HFFc6 (cell line): Measurements from ENCODE around the gene OPRL1. TPM values are rescaled to one million over a fixed set of nuclear protein-coding genes. Genes with fewer than 3 reads are reported as not detected.

Experiments
- DNase-seq: peaks from one replicate; pipeline ENCODE4 v3.0.0-alpha.2; 2018
- H3K27ac Mint-ChIP-seq: 2 replicates; pipeline ENCODE4 v1.8.0; 2020; ENCODE audit warnings: mild to moderate bottlenecking, mixed read lengths
- H3K27me3 Mint-ChIP-seq: 2 replicates; pipeline ENCODE4 v1.8.0; 2021; ENCODE audit warnings: mild to moderate bottlenecking, moderate library complexity, mixed read lengths; ENCODE audit not compliant: insufficient read depth
- H3K36me3 Mint-ChIP-seq: 2 replicates; pipeline ENCODE4 v1.8.0; 2021; ENCODE audit warnings: low read depth, mixed read lengths
- H3K4me1 Mint-ChIP-seq: 2 replicates; pipeline ENCODE4 v1.8.0; 2020; ENCODE audit warnings: low read depth, mixed read lengths
- H3K4me3 Mint-ChIP-seq: 2 replicates; pipeline ENCODE4 v1.8.0; 2020; ENCODE audit warnings: mild to moderate bottlenecking, moderate library complexity, mixed read lengths
- H3K9me3 Mint-ChIP-seq: 2 replicates; pipeline ENCODE4 v1.8.0; 2020; ENCODE audit warnings: mild to moderate bottlenecking, mixed read lengths
- total RNA-seq, 6 experiments: library from RNA; stranded (reverse); fragmentation: NEBNext Ultra II Directional; extraction: Animal tissue kit (Norgen Biotek cat#: 25700); gene quantifications; 2 replicates in 1 of 6; 3 replicates in 5 of 6; pipeline ENCODE4 v1.2.3, GENCODE V29; 2021
- TF ChIP-seq, protein P1 (sequence below): fragments of 200-600 bp; sonication (generic); IDR thresholded peaks from 2 replicates; pipeline ENCODE4 v1.5.0; 2021; ENCODE audit warnings: antibody characterized with exemption, mild to moderate bottlenecking

Gene OPRL1
- total RNA-seq, 6 experiments from 2014 or later, result 0.27 to 1.00 (median 0.41) TPM

DNA sequence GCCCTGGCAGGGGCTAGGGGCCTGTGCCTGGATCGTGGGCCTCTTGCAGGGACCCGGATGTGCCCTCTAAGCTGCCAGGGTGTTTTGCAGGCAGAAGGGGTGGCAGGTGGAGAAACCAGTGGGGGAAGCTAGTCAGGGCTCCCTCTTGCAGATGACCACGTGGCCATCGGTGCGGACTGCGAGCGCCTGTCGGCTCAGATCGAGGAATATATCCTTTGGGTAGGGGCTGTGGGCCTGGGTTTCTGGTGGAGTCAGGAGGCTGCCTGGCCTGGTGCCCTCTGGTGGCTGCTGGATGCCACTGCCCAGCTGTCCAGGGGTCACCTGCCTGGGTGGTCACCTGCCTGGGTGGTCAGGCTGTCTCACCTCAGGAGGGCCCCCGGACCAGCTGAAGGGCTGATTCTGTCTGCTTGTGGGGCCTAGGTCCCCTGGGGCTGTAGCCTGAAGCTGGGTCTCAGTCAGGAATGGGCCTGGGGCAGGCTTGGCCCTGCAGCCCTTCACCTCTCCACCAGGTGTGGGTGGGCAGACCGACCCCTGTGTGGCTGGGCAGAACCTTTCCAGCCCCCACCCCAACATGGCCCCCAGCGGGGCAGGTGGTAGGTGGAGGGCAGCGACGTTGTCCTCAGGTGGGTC is 10.2 kb upstream of the OPRL1 start:
- H3K4me3 Mint-ChIP-seq, result no peak overlapping the region
- no peaks in the 10 kb centered on the region; the same call in 1 of the 2 replicates for H3K27me3 Mint-ChIP-seq
- TF ChIP-seq, protein P1, sequence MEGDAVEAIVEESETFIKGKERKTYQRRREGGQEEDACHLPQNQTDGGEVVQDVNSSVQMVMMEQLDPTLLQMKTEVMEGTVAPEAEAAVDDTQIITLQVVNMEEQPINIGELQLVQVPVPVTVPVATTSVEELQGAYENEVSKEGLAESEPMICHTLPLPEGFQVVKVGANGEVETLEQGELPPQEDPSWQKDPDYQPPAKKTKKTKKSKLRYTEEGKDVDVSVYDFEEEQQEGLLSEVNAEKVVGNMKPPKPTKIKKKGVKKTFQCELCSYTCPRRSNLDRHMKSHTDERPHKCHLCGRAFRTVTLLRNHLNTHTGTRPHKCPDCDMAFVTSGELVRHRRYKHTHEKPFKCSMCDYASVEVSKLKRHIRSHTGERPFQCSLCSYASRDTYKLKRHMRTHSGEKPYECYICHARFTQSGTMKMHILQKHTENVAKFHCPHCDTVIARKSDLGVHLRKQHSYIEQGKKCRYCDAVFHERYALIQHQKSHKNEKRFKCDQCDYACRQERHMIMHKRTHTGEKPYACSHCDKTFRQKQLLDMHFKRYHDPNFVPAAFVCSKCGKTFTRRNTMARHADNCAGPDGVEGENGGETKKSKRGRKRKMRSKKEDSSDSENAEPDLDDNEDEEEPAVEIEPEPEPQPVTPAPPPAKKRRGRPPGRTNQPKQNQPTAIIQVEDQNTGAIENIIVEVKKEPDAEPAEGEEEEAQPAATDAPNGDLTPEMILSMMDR, result peak; percentile 87
- no peaks in the 10 kb centered on the region for H3K9me3 Mint-ChIP-seq
- H3K4me1 Mint-ChIP-seq, result peaks cover 23% of the 10 kb centered on the region
- no peaks in the 10 kb centered on the region for H3K36me3 Mint-ChIP-seq
- DNase-seq, result no peak
- no peak overlapping the region for H3K27ac Mint-ChIP-seq

DNA sequence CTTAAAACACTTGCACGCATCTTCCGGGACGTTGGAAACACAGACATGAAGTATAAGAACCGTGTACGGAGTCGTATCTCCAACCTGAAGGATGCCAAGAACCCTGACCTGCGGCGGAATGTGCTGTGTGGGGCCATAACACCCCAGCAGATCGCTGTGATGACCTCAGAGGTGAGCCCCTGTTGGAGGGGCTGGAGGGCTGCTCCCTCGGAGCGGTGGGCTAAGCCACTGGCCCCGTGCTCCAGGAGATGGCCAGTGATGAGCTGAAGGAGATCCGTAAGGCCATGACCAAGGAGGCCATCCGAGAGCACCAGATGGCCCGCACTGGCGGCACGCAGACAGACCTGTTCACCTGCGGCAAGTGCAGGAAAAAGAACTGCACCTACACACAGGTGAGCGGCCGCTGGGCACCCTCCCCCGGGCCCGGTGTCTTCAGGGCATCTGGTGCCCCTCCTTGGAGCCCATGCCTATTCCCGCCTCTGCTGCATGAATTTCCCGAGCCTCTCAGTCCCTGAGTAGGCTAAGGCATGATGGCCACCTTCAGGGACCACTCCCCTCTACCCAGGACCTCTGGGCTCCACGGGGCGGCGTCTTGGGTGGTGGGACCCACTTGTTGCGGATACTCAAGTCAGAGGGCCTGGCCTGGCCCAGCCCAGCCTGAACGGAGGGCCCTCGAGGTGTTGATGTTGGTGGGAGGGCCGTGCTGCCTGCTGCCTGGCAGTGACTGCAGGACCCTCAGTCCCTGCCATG is 9.5 kb upstream of the OPRL1 start:
- peaks cover 17% of the 10 kb centered on the region for H3K4me1 Mint-ChIP-seq
- H3K27me3 Mint-ChIP-seq, result no peaks in the 10 kb centered on the region; the same call in 1 of the 2 replicates
- TF ChIP-seq, protein P1, result no peak
- H3K4me3 Mint-ChIP-seq, result no peak overlapping the region
- H3K36me3 Mint-ChIP-seq, result no peaks in the 10 kb centered on the region
- no peak for DNase-seq
- H3K27ac Mint-ChIP-seq, result no peak overlapping the region
- H3K9me3 Mint-ChIP-seq, result no peaks in the 10 kb centered on the region

DNA sequence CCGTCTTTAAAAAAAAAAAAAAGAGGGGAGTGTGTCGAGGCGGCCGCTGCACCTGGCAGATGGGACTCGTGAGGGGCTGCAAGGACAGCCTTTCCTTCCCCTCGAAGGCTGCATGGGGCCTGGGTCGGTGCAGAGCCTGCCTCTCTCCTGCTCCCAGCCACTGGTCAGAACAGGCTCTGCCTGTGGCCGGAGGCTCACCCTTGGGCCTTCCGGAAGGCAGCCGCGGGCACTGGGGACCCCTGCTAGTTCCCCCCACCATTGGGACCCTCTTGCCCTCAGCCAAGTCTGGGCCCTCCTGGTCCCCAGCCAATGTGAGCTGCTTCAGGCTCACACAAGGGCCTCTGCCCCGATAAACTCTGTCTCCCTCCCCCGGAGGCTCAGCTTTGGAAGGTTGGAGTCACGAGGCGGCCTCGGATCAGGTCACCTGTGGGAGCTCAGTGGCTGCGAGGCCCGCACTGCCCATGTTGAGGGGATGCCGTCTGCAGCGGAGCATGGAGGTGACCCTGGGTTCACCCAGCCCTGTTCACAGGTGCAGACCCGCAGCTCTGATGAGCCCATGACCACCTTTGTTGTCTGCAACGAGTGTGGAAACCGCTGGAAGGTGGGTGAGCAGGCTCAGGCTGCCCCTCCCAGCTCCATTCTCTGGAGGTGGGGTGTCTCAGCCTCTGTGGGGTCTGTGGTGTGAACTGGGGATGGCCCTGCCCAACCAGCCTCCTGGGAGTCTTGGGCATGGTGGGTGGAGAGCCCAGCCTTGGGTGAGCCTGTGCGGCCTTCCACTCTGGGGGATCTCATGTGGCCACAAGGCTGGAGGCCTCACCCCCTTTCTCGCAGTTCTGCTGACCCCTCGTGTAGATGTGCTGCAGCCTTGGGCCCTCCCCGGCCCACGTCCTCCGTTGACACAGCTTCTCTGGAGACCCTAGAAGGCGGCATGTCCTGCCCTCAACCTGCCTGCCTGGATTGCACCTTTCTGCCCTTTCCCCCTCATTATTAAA is 8.2 kb upstream of the OPRL1 start:
- Mint-ChIP-seq H3K4me3 (no peak overlapping the region), H3K4me1 (peaks cover 6% of the 10 kb centered on the region; the same call in 1 of the 2 replicates), H3K27ac (no peak overlapping the region), H3K27me3 (no peaks in the 10 kb centered on the region; the same call in 1 of the 2 replicates), H3K9me3 (no peaks in the 10 kb centered on the region), H3K36me3 (no peaks in the 10 kb centered on the region)
- DNase-seq, result no peak
- TF ChIP-seq, protein P1, result no peak

DNA sequence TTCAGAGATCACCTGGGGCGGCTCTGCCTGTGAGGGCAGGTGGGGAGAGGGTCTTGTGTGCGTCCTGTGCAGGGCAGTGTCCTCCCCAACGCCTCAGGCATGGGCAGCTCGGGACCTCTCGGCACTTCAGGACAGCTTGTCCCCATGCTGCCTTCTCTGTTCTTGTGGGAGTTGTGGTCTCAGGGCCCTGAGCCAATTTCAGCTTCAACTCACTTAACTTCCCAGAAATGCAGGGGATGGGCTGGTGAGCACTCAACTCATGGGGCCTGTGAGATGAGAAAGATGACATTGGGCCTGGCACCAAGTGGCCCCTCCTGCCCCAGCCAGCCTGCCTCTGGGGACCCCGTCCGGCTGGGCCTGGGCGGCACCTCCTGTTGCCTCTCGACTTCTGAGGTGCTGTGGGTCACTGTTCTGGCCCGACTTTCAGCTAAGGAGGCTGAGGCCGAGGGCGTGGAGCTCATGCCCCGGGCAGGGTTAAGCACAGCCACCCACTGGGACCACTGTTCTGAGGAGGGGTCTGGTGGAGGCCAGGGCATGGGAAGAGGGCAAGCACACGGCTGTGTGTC is 7.3 kb upstream of the OPRL1 start:
- Mint-ChIP-seq H3K4me3 (no peak overlapping the region), H3K4me1 (no peaks in the 10 kb centered on the region), H3K9me3 (no peaks in the 10 kb centered on the region), H3K27ac (no peak overlapping the region), H3K27me3 (no peaks in the 10 kb centered on the region; the same call in 1 of the 2 replicates), H3K36me3 (no peaks in the 10 kb centered on the region)
- no peak for DNase-seq
- TF ChIP-seq, protein P1, result no peak
